A549 (cell line): Measurements from ENCODE around the gene PRSS21. TPM values are rescaled to one million over a fixed set of nuclear protein-coding genes. Genes with fewer than 3 reads are reported as not detected.

Source experiments
- ATAC-seq, 2 experiments: fragments of 200-7000 bp in 1 of 2; fragments of >200 bp in 1 of 2; cut with Nextera tagmentation in 1 of 2; cut with Tn5 transposase in 1 of 2; 3 replicates each; pipeline versions ENCODE4 v1.8.0 to v1.9.1; 2018 to 2020; ENCODE audit warnings: mild to moderate bottlenecking in 1 of 2, moderate library complexity in 1 of 2
- CTCF ChIA-PET: fragments of 300-600 bp; sonication (Branson Sonifier 250); formaldehyde crosslinking; extraction: SDS; loops from one replicate; lab custom pipeline; 2021; ENCODE audit warnings: antibody characterized with exemption, inconsistent platforms; lab: Yijun Ruan, JAX
- POLR2A ChIA-PET: fragments of 350-600 bp; formaldehyde crosslinking; extraction: SDS; loops from one replicate; lab custom pipeline; 2021; ENCODE audit warnings: antibody characterized with exemption, inconsistent platforms; lab: Yijun Ruan, JAX
- DNase-seq, 2 experiments: peaks; one replicate each; pipeline versions ENCODE4 v3.0.0 to v3.0.0-alpha.2; 2011 to 2016; ENCODE audit warnings: low read depth in 1 of 2, low spot score in 1 of 2
- FAIRE-seq: peaks from 2 replicates; lab custom pipeline; 2011; peaks lifted over from hg19 to GRCh38; lab: Jason Lieb, UNC
- H3K27ac ChIP-seq, 2 experiments: fragments of >200 bp; sonication (Bioruptor Twin); formaldehyde crosslinking; 3 replicates each; pipeline ENCODE4 v1.5.1; 2016 to 2017
- H3K4me1 ChIP-seq: fragments of >200 bp; sonication (Bioruptor Twin); formaldehyde crosslinking; 3 replicates; pipeline ENCODE4 v1.6.1; 2016
- H3K4me2 ChIP-seq: fragments of >200 bp; sonication (Bioruptor Twin); formaldehyde crosslinking; 3 replicates; pipeline ENCODE4 v1.6.1; 2016
- H3K4me3 ChIP-seq: fragments of >200 bp; sonication (Bioruptor Twin); formaldehyde crosslinking; 3 replicates; pipeline ENCODE4 v1.5.1; 2016
- H3K9me3 ChIP-seq: fragments of >200 bp; sonication (Bioruptor Twin); formaldehyde crosslinking; 3 replicates; pipeline ENCODE4 v1.6.1; 2016
- BHLHE40 ChIP-seq: IDR thresholded peaks from 2 replicates; pipeline ENCODE4 v1.6.1; 2012; ENCODE audit warnings: low read depth, low read length, inconsistent platforms
- CHD4 ChIP-seq: fragments of 200-600 bp; sonication (generic); IDR thresholded peaks from 2 replicates; pipeline ENCODE4 v1.6.1; 2016; ENCODE audit warnings: antibody characterized with exemption, mild to moderate bottlenecking, borderline replicate concordance
- EHF ChIP-seq: fragments of 250-450 bp; sonication (Bioruptor Pico); IDR thresholded peaks from 2 replicates; pipeline ENCODE4 v1.5.0; 2020; ENCODE audit warnings: mild to moderate bottlenecking
- EHMT2 ChIP-seq: fragments of 200-600 bp; sonication (generic); IDR thresholded peaks from 2 replicates; pipeline ENCODE4 v1.6.1; 2016; ENCODE audit warnings: antibody characterized with exemption, low read depth, mild to moderate bottlenecking, moderate library complexity
- GATA3 ChIP-seq: IDR thresholded peaks from 2 replicates; pipeline ENCODE4 v1.6.1; 2012; ENCODE audit warnings: borderline replicate concordance
- JUN ChIP-seq, 2 experiments: fragments of >200 bp; sonication (Bioruptor Twin); formaldehyde crosslinking; IDR thresholded peaks; 2 replicates in 1 of 2; 3 replicates in 1 of 2; pipeline ENCODE4 v1.6.1; 2016 to 2017
- MAFK ChIP-seq: fragments of 450-650 bp; IDR thresholded peaks from 2 replicates; pipeline ENCODE4 v1.6.1; 2014; ENCODE audit not compliant: partially characterized antibody
- MYC ChIP-seq: IDR thresholded peaks from 2 replicates; pipeline ENCODE4 v1.6.1; 2012; ENCODE audit warnings: mild to moderate bottlenecking, inconsistent platforms, low read length, improper control_type of control experiment, borderline replicate concordance
- PHF8 ChIP-seq: fragments of 200-600 bp; sonication (generic); IDR thresholded peaks from 2 replicates; pipeline ENCODE4 v1.6.1; 2016; ENCODE audit warnings: low read depth, mild to moderate bottlenecking, antibody characterized with exemption, moderate library complexity, borderline replicate concordance
- RAD21 ChIP-seq, 2 experiments: fragments of >200 bp in 1 of 2; sonication (Bioruptor Twin) in 1 of 2; formaldehyde crosslinking in 1 of 2; IDR thresholded peaks in 1 of 2; conservative IDR thresholded peaks in 1 of 2; 2 replicates in 1 of 2; 3 replicates in 1 of 2; pipeline ENCODE4 v1.6.1; 2012 to 2018; ENCODE audit warnings: inconsistent platforms in 1 of 2
- TP53 ChIP-seq: fragments of 250-450 bp; sonication (Bioruptor Pico); IDR thresholded peaks from 2 replicates; pipeline ENCODE4 v1.5.0; 2021; ENCODE audit warnings: mild to moderate bottlenecking, moderate library complexity
- ZFP36 ChIP-seq: fragments of 450-650 bp; IDR thresholded peaks from 2 replicates; pipeline ENCODE4 v1.6.1; 2014; ENCODE audit warnings: borderline replicate concordance; ENCODE audit not compliant: partially characterized antibody
- ZNF302 ChIP-seq: fragments of 250-450 bp; sonication (Bioruptor Pico); IDR thresholded peaks from 2 replicates; pipeline ENCODE4 v1.9.0; 2021; ENCODE audit warnings: inconsistent platforms, mild to moderate bottlenecking, moderate library complexity
- ZSCAN20 ChIP-seq: fragments of 250-450 bp; sonication (Bioruptor Pico); IDR thresholded peaks from 2 replicates; pipeline ENCODE4 v1.8.0; 2022; ENCODE audit warnings: mild to moderate bottlenecking, moderate library complexity
- WGBS: methylation state at CpG from one replicate; pipeline ENCODE4 v1.1.6; 2017; ENCODE audit errors: missing lambda C conversion rate; 5-methylcytosine and 5-hydroxymethylcytosine counted together
- polyA plus RNA-seq, 4 experiments: library from polyadenylated mRNA; depleted of rRNA in 3 of 4; stranded (reverse); fragments of >200 nt; fragmentation: RNase III in 1 of 4; extraction: RNeasy Plus Mini Kit Qiagen cat#74134 plus additional on column Dnase treatment in 1 of 4; gene quantifications; 2 replicates in 3 of 4; 3 replicates in 1 of 4; pipeline ENCODE4 v1.2.3, GENCODE V29; 2011 to 2017
- TF ChIP-seq, protein P1 (sequence below): fragments of >200 bp; sonication (Bioruptor Twin); formaldehyde crosslinking; IDR thresholded peaks from 2 replicates; pipeline ENCODE4 v1.6.1; 2016
- TF ChIP-seq, protein P2 (sequence below): fragments of >200 bp; sonication (Bioruptor Twin); formaldehyde crosslinking; IDR thresholded peaks from 3 replicates; pipeline ENCODE4 v1.5.1; 2016
- TF ChIP-seq, protein P3 (sequence below): fragments of 200-600 bp; sonication (generic); IDR thresholded peaks from 2 replicates; pipeline ENCODE4 v1.6.1; 2016; ENCODE audit warnings: antibody characterized with exemption, mild to moderate bottlenecking, moderate library complexity

The PRSS21 gene
- polyA plus RNA-seq, 2 of the 4 experiments (the other 2 are of a cell fraction) = 0.12 to 0.23 TPM

DNA sequence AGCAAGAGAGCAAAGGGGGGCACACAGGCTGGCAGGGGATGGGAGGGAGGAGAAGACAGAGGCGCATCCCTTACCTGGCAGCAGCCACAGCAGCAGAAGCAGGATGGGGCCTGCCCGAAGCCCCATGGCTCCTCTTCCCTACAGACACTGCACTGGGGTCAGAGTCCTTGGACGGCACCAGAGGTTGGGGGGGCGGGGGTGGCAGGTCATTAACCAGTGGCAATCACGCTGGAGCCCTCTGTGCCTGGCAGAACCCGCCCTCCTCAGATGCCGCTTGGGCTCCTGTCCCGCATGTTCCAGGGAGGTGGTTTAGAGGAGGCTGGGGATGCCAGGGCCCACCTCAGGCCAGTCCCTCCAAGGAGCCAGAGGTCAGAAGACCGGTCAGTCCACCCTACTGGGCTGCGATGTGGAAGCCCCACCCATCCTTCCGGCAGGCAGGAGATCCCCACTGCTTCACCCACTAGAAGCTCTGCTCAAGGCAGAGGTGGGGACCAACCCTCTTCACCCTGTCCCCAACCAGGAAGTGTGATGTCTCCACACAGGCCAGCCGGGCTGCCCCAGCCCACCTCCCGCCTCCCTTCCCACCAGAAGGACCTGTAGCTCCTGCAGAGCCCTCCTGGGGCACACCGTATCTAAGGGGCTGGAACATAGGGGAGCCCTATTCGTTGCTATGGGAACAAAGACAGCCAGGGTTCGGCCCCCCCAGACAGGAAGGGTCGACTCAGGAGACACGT is 24.7 kb downstream of the PRSS21 start:
- Histone ChIP-seq H3K4me3 (no peak overlapping the region), H3K4me2 (no peak overlapping the region), H3K4me1 (peaks cover 37% of the 10 kb centered on the region), H3K27ac (peak overlapping the region in 1 of 2 experiments; percentile 90; a peak in 3 of 6 replicates), H3K9me3 (no peaks in the 10 kb centered on the region)
- no peak for TF ChIP-seq EHF (CRISPR knock-in tag)
- CTCF ChIA-PET = interaction anchor here (0.5 to 5.1 kb wide), 7 partner anchors 10 to 85 kb away, joined by 3 to 55 read pairs (median 6); no protein-coding TSS in a partner anchor
- DNase-seq (no peak), FAIRE-seq (no peak), ATAC-seq (no peak)
- WGBS = 85% methylated on average over 16 of the region's 18 CpGs
- POLR2A ChIA-PET = no interaction called here

DNA sequence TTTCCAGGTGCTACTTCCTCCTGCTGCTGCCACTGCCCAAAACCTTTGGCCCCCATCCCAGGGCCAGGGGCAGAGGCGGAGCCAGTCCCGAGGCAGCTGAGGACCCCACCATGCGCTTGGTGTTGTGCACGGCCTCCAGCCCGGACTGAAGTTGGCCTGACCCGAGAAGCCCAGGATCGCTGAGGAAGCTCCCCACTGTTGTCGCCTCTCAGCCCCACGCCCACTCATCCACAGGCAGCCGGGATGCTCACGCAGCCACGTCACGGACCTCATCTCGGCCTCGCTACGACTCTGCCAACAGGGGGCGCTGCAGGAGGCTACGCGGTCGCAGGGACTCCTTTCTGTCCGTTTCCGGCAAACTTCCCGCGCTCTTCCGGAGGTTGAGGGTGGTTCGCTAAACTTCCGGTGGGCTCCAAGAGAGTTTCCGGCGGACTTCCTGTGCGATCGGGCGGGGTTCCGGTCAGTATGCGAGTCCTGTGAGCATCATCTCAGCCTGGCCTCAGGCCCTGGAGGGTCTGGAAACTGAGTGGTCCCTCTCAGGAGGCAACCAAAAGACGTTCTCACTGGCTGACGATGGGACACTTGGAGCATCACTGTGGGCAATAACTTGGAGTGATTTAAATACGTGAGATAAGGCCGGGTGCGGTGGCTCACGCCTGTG is 25.4 kb downstream of the PRSS21 start:
- no peak overlapping the region for H3K4me2 ChIP-seq
- ATAC-seq = peak in 1 of 2 experiments; percentile 30; a peak in 2 of 6 replicates
- WGBS = 78% methylated on average over 39 of the region's 40 CpGs
- H3K4me3 ChIP-seq = no peak overlapping the region
- no peak for FAIRE-seq
- peak in 1 of 2 experiments; percentile 51 for DNase-seq
- H3K4me1 ChIP-seq = peaks cover 36% of the 10 kb centered on the region
- peak overlapping the region in 1 of 2 experiments; percentile 90; a peak in 3 of 6 replicates for H3K27ac ChIP-seq
- TF ChIP-seq GATA3 (no peak), MYC (no peak), TP53 (CRISPR knock-in tag) (no peak), BHLHE40 (no peak), PHF8 (no peak), ZFP36 (no peak), JUN (IDR thresholded peaks at IDR 0.05) (no peak), EHMT2 (no peak), RAD21 (conservative IDR thresholded peaks at IDR 0.05 in 1 of 2, IDR thresholded peaks at IDR 0.05 in 1 of 2) (peak in 1 of 2 experiments; percentile 18; a peak in 1 of 5 replicates), ZNF302 (CRISPR knock-in tag) (no peak), ZSCAN20 (CRISPR knock-in tag) (no peak), CHD4 (no peak), MAFK (no peak)
- TF ChIP-seq, protein P1, sequence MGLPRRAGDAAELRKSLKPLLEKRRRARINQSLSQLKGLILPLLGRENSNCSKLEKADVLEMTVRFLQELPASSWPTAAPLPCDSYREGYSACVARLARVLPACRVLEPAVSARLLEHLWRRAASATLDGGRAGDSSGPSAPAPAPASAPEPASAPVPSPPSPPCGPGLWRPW = no peak
- TF ChIP-seq, protein P2, sequence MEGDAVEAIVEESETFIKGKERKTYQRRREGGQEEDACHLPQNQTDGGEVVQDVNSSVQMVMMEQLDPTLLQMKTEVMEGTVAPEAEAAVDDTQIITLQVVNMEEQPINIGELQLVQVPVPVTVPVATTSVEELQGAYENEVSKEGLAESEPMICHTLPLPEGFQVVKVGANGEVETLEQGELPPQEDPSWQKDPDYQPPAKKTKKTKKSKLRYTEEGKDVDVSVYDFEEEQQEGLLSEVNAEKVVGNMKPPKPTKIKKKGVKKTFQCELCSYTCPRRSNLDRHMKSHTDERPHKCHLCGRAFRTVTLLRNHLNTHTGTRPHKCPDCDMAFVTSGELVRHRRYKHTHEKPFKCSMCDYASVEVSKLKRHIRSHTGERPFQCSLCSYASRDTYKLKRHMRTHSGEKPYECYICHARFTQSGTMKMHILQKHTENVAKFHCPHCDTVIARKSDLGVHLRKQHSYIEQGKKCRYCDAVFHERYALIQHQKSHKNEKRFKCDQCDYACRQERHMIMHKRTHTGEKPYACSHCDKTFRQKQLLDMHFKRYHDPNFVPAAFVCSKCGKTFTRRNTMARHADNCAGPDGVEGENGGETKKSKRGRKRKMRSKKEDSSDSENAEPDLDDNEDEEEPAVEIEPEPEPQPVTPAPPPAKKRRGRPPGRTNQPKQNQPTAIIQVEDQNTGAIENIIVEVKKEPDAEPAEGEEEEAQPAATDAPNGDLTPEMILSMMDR = peak; percentile 39; the same call in 2 of the 3 replicates
- TF ChIP-seq, protein P3, sequence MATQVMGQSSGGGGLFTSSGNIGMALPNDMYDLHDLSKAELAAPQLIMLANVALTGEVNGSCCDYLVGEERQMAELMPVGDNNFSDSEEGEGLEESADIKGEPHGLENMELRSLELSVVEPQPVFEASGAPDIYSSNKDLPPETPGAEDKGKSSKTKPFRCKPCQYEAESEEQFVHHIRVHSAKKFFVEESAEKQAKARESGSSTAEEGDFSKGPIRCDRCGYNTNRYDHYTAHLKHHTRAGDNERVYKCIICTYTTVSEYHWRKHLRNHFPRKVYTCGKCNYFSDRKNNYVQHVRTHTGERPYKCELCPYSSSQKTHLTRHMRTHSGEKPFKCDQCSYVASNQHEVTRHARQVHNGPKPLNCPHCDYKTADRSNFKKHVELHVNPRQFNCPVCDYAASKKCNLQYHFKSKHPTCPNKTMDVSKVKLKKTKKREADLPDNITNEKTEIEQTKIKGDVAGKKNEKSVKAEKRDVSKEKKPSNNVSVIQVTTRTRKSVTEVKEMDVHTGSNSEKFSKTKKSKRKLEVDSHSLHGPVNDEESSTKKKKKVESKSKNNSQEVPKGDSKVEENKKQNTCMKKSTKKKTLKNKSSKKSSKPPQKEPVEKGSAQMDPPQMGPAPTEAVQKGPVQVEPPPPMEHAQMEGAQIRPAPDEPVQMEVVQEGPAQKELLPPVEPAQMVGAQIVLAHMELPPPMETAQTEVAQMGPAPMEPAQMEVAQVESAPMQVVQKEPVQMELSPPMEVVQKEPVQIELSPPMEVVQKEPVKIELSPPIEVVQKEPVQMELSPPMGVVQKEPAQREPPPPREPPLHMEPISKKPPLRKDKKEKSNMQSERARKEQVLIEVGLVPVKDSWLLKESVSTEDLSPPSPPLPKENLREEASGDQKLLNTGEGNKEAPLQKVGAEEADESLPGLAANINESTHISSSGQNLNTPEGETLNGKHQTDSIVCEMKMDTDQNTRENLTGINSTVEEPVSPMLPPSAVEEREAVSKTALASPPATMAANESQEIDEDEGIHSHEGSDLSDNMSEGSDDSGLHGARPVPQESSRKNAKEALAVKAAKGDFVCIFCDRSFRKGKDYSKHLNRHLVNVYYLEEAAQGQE = no peak
- CTCF ChIA-PET = interaction anchor here (1.0 to 5.1 kb wide), 9 partner anchors 9 to 84 kb away, joined by 3 to 55 read pairs (median 4); no protein-coding TSS in a partner anchor
- POLR2A ChIA-PET = no interaction called here
- no peaks in the 10 kb centered on the region for H3K9me3 ChIP-seq
